NCI-H128 (cell line): ENCODE results near the gene TCP10L.
A peak's percentile ranks its signal among the peaks of the same experiment; 100 is the strongest.
"Not testable (repeated sequence)": the region's sequence is repeated elsewhere in the genome, so short reads cannot be mapped to it uniquely, and the experiment has no call there.

ENCODE experiments used
- DNase-seq: peaks from one replicate; lab custom pipeline; 2025; ENCODE audit not compliant: unreplicated experiment; lab: John Stamatoyannopoulos, UW

TCP10L gene

GRCh38 chr21:32587120-32587519, 1.8 kb upstream of the TCP10L start:
- DNase-seq, result no peak

DNA sequence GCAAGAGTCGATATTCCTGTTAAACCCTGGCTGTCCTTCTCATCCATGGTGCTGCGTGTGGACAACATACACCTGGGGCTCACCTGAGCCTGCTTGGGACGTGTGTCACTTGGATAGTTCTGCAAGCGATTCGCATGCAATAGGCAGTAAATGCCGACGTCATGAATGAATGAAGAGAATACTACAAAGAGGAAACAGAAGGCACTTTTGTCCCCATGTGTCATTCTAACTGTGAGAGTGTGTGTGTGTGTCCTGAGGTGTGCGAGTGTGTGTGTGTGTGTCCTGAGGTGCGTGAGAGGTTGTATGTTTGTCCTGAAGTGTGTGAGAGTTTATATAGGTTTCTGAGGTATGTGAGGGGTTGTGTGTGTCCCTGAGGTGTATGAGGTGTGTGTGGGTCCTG, 647 bp upstream of the TCP10L start:
- no peak for DNase-seq

- DNase-seq, result no peak
Measured at GRCh38 chr21:32584472-32584871, 851 bp downstream of the TCP10L start.

DNA sequence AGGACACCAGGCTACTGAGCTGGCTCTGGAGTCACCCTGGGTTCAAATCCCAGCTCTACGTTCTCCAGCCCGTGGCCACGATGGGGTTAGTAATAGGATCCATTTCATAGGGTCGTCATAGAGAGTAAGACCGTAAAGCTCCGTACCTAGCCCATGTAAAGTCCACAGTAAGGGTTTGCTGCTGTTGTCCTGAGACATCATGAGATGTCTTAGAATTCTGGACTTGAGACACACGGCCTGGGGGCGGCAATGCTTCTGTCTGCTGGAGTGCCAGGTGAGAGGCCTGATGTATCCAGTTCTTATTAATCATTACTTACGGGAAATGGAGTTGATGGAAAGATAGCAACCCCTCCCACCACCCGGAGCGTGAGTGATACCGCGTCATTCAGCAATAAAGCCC, 3.6 kb downstream of the TCP10L start:
- DNase-seq, result no peak

DNA sequence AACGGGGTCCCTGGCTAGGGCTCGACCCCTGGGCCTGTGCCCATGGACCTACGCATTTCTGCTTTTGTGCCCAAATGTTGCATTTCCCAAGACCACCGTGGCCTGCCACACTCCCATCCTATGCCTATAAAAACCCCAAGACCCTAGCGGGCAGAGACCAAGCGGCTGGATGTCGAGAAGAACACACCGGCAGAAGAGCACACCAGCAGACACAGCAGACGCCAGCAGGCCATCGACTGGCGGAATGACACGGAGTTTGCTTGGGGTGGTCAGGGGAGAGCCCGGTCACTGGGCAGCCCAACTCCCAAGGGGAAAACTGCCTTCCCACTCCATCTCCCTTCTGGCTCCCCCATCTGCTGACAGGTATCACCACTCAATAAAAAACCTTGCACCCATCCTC, 4.4 kb downstream of the TCP10L start:
- DNase-seq, result no peak

DNA sequence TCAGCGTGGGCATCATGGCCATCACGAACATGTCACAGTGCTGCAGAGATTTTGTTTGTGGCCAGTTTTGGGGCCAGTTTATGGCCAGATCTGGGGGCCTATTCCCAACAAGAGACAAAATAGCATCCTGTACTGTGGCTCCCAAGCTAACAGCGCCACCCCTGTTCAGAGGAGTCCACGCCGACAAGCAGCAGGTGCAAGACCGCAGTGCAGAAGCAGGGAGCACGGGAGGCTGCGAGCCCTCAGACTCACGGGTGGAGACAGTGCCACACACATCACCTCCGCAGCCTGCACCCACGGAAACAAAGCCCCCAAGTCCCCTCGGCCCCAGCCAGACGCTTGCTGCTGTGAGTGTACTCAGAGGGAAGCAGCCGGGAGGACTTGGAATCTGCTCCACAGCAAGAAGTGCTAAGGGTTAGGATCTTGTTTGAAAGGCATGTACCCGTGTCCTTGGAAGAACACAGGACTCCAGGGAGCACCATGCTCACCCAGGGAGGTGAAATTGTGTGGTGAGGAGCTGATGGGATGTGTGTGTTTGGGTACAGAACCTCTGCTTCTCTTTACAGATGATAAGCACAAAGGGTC, 7.1 kb downstream of the TCP10L start:
- DNase-seq, result no peak

GRCh38 chr21:32576011-32576410, 9.3 kb downstream of the TCP10L start:
- no peak for DNase-seq

GRCh38 chr21:32574946-32575925, 10.1 kb downstream of the TCP10L start:
- no peak for DNase-seq

DNA sequence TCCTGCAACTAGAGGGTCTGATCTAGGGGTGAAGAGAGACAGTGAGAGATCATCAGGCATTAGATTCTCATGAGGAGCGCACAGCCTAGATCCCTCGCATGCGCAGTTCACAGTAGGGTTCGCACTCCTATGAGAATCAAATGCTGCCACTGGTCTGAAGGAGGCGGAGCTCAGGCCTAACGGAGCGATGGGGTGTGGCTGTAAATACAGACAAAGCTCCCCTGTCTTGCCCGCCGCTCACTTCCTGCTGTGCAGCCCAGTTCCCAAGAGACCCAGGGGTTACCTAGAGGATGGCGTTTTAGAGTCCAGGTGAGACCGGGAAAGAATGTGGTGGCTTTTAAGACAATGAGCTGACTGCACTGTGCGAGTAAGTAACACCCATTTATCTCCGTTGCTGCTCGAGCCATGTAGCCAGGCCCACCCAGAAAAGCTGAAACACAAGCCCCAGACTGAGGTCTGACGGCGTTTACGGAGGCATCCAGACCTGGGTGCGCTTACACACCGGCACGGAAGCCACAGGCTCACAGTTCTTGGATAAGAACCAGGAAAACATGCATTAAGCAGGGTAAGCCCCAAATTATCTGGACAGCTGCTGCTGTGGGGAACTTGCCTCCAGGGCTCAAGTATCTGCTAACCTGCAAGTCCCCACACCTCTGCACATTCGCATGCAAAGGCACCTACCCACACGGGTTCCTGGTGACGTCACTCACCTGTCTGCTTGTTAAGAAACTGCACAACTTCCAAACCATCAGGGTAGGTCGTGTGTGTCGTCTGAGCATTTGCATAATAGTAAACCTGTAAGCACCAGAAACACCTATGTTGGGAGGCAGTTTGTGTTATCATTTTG, 12.5 kb downstream of the TCP10L start:
- no peak for DNase-seq

DNA sequence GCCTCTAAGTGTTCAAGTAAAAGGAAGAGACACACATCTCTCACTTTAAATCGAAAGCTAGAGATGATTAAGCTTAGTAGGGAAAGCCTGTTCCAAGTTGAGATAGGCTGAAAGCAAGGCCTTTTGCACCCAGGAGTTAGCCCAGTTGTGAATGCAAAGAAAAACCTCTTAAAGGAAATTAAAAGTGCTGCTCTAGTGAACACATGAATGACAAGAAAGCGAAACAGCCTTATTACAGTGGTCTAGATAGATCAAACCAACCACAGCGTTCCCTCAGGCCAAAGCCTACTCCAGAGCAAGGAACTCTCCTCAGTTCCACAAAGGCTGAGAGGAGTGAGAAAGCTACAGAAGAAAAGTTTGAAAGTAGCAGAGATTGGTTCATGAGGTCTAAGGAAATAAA, 14.9 kb downstream of the TCP10L start:
- DNase-seq, result no peak

GRCh38 chr21:32569261-32570230, 15.8 kb downstream of the TCP10L start:
- DNase-seq, result peak; percentile 37

DNA sequence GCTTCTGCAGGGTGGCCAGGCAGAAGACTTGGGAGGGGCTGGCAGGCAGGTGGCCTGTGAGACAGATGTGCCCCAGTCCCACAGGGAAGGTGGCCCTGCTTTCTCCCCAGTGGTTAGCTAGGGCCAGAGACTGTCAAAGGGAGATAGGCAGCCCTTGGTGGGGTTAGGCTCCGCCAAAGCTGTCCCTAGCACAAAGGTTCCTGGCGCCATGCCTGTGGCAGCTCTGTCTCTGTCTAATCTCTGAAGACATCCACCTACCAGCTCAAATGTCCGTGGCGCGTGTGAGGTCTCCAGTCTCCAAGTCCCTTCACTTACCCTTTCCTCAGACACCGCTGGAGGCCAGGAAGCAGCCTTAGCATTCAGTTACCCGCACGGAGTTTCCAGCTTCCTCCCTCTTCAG, 17.7 kb downstream of the TCP10L start:
- DNase-seq, result no peak

DNA sequence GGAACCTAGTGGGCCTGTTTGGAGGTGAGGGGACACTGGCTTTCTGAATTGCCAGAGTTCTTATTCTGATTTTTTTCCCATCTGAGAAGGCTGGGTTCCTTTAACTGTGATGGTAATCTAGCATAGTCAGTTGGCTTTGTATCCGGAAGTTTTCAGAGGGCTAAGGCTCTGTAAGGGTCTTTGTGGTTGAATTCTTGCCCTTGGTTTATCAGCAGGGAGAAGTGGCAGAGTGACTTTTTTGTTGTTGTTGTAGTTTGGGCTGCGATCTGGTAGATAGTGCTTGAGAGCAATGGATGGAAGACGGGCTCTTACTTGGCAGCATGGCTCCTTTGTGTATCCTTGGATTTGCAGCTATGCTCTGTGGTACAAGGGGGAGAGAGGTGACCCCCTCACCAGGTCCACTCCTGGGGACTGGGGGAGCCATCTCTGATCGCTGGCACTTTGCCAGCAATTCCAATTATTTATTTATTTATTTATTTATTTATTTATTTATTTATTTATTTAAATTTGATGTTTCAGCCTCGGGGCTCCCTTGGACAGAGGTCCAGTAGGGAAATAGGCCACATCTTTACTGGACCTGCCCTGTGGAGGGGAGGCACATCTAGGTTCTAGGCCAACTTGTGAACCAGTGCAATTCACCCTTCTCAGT, 18.5 kb downstream of the TCP10L start:
- DNase-seq, result no peak

- no peak for DNase-seq
Measured at GRCh38 chr21:32565856-32566465, 19.4 kb downstream of the TCP10L start.

GRCh38 chr21:32562915-32563314, 22.4 kb downstream of the TCP10L start:
- DNase-seq, result no peak

- no peak for DNase-seq
Measured at GRCh38 chr21:32562426-32562825, 22.9 kb downstream of the TCP10L start.

GRCh38 chr21:32561476-32561875, 23.8 kb downstream of the TCP10L start:
- DNase-seq, result not testable (repeated sequence)

DNA sequence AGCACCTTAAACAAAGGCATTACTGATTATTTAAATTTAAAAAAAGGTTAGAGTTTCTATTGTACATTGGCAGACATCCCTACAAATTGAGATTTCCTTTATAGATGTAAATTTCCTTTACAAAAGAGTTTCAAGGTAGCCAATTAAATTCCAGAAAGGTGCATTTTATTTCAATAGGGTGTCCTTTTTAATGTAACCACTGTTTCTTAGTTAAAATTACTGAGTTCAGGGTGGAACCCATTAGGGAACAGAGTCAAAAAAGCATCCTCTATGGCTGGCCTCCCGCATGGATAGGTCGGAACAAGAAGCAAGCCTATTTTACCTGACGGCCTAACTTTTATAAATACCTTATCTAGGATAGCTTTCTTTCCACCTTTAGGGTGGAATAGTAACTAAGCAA, 24.4 kb downstream of the TCP10L start:
- DNase-seq, result no peak

DNA sequence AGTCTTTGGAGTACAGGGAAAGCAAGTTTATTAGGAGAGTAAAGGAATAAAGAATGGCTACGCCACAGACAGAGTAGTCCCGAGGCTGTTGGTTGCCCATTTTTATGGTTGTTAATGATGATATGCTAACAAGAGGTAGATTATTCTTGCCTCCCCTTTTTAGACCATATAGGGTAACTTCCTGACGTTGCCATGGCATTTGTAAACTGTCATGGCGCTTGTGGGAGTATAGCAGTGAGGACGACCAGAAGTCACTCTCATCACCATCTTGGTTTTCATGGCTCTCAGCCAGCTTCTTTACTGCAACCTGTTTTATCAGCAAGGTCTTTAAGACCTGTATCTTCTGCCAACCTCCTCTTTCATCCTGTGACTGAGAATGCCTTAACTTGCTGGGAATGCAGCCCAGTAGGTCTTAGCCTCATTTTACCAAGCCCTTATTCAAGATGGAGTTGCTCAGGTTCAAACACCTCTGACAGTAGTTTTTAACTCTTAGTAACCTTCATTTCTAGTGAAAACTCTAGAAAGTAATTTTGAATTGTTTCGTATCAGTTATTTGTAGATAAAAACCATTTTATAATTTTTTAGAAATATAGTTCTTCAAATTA, 26.2 kb downstream of the TCP10L start:
- DNase-seq, result no peak
